Stimulated activated CD8-positive, alpha-beta memory T cell treated with anti-CD3 and anti-CD28 coated beads, Interleukin-12 subunit alpha, Interleukin-12 subunit beta, amount 100 ng/mL, for 24 hours (primary cell): ENCODE data around the gene SUPT3H.

ENCODE experiments used
- DNase-seq: peaks from one replicate; pipeline ENCODE4 v3.0.0-alpha.2; 2020; ENCODE audit errors: extremely low read depth

SUPT3H gene

GRCh38 chr6:45256697-45257695 is 120.7 kb downstream of the SUPT3H start:
- DNase-seq = no peak

- DNase-seq = no peak
Observed at GRCh38 chr6:45255434-45255833, 122.3 kb downstream of the SUPT3H start.

GRCh38 chr6:45254253-45254652 is 123.5 kb downstream of the SUPT3H start:
- no peak for DNase-seq

GRCh38 chr6:45253453-45253852 is 124.3 kb downstream of the SUPT3H start:
- DNase-seq = no peak

GRCh38 chr6:45231660-45232059 is 146.1 kb downstream of the SUPT3H start:
- no peak for DNase-seq

GRCh38 chr6:45229416-45229815 is 148.3 kb downstream of the SUPT3H start:
- no peak for DNase-seq

- DNase-seq = no peak
Observed at GRCh38 chr6:45226081-45226480, 151.7 kb downstream of the SUPT3H start.

- DNase-seq = no peak
Observed at GRCh38 chr6:45222380-45222779, 155.4 kb downstream of the SUPT3H start.

- DNase-seq = no peak
Observed at GRCh38 chr6:45215759-45216158, 162.0 kb downstream of the SUPT3H start.

- DNase-seq = no peak
Observed at GRCh38 chr6:45212976-45213375, 164.8 kb downstream of the SUPT3H start.

- no peak for DNase-seq
Observed at GRCh38 chr6:45209762-45210161, 168.0 kb downstream of the SUPT3H start.

GRCh38 chr6:45206793-45207492 is 170.8 kb downstream of the SUPT3H start:
- no peak for DNase-seq

- no peak for DNase-seq
Observed at GRCh38 chr6:45201484-45201883, 176.2 kb downstream of the SUPT3H start.

- no peak for DNase-seq
Observed at GRCh38 chr6:45200510-45200909, 177.2 kb downstream of the SUPT3H start.

GRCh38 chr6:45199554-45199953 is 178.2 kb downstream of the SUPT3H start:
- no peak for DNase-seq

- DNase-seq = no peak
Observed at GRCh38 chr6:45196121-45196520, 181.6 kb downstream of the SUPT3H start.

- no peak for DNase-seq
Observed at GRCh38 chr6:45195137-45195536, 182.6 kb downstream of the SUPT3H start.

GRCh38 chr6:45192556-45192955 is 185.2 kb downstream of the SUPT3H start:
- no peak for DNase-seq

- no peak for DNase-seq
Observed at GRCh38 chr6:45191414-45191813, 186.3 kb downstream of the SUPT3H start.

- no peak for DNase-seq
Observed at GRCh38 chr6:45187836-45188235, 189.9 kb downstream of the SUPT3H start.

GRCh38 chr6:45185403-45186251 is 192.1 kb downstream of the SUPT3H start:
- no peak for DNase-seq

- DNase-seq = no peak
Observed at GRCh38 chr6:45184937-45185336, 192.8 kb downstream of the SUPT3H start.
